Measurements from ENCODE around the gene GPD1.

DNA sequence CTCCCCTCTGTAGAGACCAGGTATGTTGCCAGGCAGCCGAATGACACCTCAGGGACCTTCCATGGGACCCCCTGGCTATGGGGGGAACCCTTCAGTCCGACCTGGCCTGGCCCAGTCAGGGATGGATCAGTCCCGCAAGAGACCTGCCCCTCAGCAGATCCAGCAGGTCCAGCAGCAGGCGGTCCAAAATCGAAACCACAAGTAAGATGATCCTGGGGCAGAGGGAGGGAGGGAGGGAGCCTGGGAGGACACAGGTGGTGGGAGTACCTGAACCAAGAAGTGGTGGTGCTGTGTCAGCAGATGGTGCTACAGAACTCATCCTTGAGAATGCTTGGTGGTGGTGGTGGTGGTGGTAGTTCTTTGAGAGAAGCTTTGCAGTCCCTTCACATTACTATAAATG is 17.7 kb upstream of the GPD1 start:
- TF ChIP-seq, protein P1, sequence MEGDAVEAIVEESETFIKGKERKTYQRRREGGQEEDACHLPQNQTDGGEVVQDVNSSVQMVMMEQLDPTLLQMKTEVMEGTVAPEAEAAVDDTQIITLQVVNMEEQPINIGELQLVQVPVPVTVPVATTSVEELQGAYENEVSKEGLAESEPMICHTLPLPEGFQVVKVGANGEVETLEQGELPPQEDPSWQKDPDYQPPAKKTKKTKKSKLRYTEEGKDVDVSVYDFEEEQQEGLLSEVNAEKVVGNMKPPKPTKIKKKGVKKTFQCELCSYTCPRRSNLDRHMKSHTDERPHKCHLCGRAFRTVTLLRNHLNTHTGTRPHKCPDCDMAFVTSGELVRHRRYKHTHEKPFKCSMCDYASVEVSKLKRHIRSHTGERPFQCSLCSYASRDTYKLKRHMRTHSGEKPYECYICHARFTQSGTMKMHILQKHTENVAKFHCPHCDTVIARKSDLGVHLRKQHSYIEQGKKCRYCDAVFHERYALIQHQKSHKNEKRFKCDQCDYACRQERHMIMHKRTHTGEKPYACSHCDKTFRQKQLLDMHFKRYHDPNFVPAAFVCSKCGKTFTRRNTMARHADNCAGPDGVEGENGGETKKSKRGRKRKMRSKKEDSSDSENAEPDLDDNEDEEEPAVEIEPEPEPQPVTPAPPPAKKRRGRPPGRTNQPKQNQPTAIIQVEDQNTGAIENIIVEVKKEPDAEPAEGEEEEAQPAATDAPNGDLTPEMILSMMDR (IDR thresholded peaks at IDR 0.05), result no peak
- no peak for TF ChIP-seq POLR2A (IDR thresholded peaks at IDR 0.05)

All from right lobe of liver (tissue), 4 donors.